GM12878 (cell line): ENCODE measurements around the gene GALNT12. TPM values are rescaled to one million over a fixed set of nuclear protein-coding genes. Genes with fewer than 3 reads are reported as not detected.

Source experiments
- ATAC-seq: fragments of 200-7000 bp; cut with Tn5 transposase; 3 replicates; pipeline ENCODE4 v1.9.1; 2020; ENCODE audit warnings: mild to moderate bottlenecking, moderate library complexity
- BruUV-seq: library from RNA; stranded (reverse); fragments of 400-500 nt; replicated peaks from 2 replicates; lab custom pipeline; 2021; lab: Mats Ljungman, UMichigan
- CTCF ChIA-PET: fragments of 300-600 bp; sonication (Branson Sonifier 250); formaldehyde crosslinking; extraction: SDS; loops from one replicate; lab custom pipeline; 2021; ENCODE audit warnings: inconsistent platforms; lab: Yijun Ruan, JAX
- POLR2A ChIA-PET: fragments of 350-600 bp; formaldehyde crosslinking; extraction: SDS; loops from one replicate; lab custom pipeline; 2021; ENCODE audit warnings: inconsistent platforms; lab: Charles Lee
- RAD21 ChIA-PET: fragments of 300-600 bp; sonication (Branson Sonifier 250); formaldehyde crosslinking; loops from one replicate; lab custom pipeline; 2023; ENCODE audit warnings: antibody characterized with exemption; ENCODE audit not compliant: unreplicated experiment; lab: Charles Lee
- SMC1A ChIA-PET: fragments of 300-600 bp; sonication (Branson Sonifier 250); formaldehyde crosslinking; loops from one replicate; lab custom pipeline; 2023; ENCODE audit not compliant: unreplicated experiment, uncharacterized antibody; lab: Charles Lee
- DNase-seq: peaks from one replicate; pipeline ENCODE4 v3.0.0-alpha.2; 2011; ENCODE audit warnings: low read depth, low spot score
- FAIRE-seq: peaks from 3 replicates; lab custom pipeline; 2011; peaks lifted over from hg19 to GRCh38; lab: Jason Lieb, UNC
- H2AFZ ChIP-seq: 2 replicates; pipeline ENCODE4 v1.6.0; 2011; ENCODE audit warnings: low read depth, low read length, control low read depth; ENCODE audit not compliant: control insufficient read depth
- H3K27ac ChIP-seq: 2 replicates; pipeline ENCODE4 v1.5.1; 2011; ENCODE audit warnings: control low read depth; ENCODE audit not compliant: control insufficient read depth, insufficient read depth
- H3K27me3 ChIP-seq, 2 experiments: replicated peaks in 1 of 2; 2 replicates each; pipeline versions ENCODE4 v1.6.0 to v1.6.1; 2011; ENCODE audit warnings: low read length in 1 of 2; ENCODE audit not compliant: control insufficient read depth in 2 of 2, insufficient read depth in 2 of 2
- H3K36me3 ChIP-seq, 2 experiments: 2 replicates each; pipeline ENCODE4 v1.5.1; 2011; ENCODE audit warnings: low read length in 1 of 2; ENCODE audit not compliant: control insufficient read depth in 2 of 2, insufficient read depth in 2 of 2
- H3K4me1 ChIP-seq: 2 replicates; pipeline ENCODE4 v1.6.1; 2011; ENCODE audit warnings: mild to moderate bottlenecking, low read length, moderate library complexity, mixed read lengths; ENCODE audit not compliant: control insufficient read depth, insufficient read depth
- H3K4me2 ChIP-seq: 2 replicates; pipeline ENCODE4 v1.6.0; 2011; ENCODE audit warnings: control low read depth; ENCODE audit not compliant: control insufficient read depth, insufficient read depth
- H3K4me3 ChIP-seq: fragments of 200-600 bp; sonication (generic); 2 replicates; pipeline ENCODE4 v1.5.1; 2016
- H3K79me2 ChIP-seq: 2 replicates; pipeline ENCODE4 v1.6.0; 2011; ENCODE audit warnings: low read length; ENCODE audit not compliant: control insufficient read depth, insufficient read depth
- H3K9ac ChIP-seq: 2 replicates; pipeline ENCODE4 v1.8.0; 2011; ENCODE audit warnings: low read length, control low read depth, mixed read lengths; ENCODE audit not compliant: control insufficient read depth, insufficient read depth
- H3K9me3 ChIP-seq: replicated peaks from 3 replicates; pipeline ENCODE4 v1.5.1; 2011; ENCODE audit warnings: mild to moderate bottlenecking, low read length; ENCODE audit not compliant: control insufficient read depth, insufficient read depth
- H4K20me1 ChIP-seq: 2 replicates; pipeline ENCODE4 v1.6.0; 2011; ENCODE audit not compliant: control insufficient read depth, insufficient read depth
- CBFB ChIP-seq: IDR thresholded peaks from 2 replicates; pipeline ENCODE4 v1.6.1; 2016; ENCODE audit warnings: antibody characterized with exemption, low read depth
- JUND ChIP-seq: IDR thresholded peaks from 2 replicates; pipeline ENCODE4 v1.6.1; 2012; ENCODE audit warnings: low read depth, mild to moderate bottlenecking, low read length, improper control_type of control experiment, moderate library complexity
- KDM1A ChIP-seq: fragments of 200-600 bp; sonication (generic); IDR thresholded peaks from 2 replicates; pipeline ENCODE4 v1.6.1; 2016; ENCODE audit warnings: borderline replicate concordance
- MXI1 ChIP-seq: fragments of 150-350 bp; IDR thresholded peaks from 2 replicates; pipeline ENCODE4 v1.6.1; 2011; ENCODE audit warnings: low read depth, mild to moderate bottlenecking, inconsistent platforms, low read length, improper control_type of control experiment
- SREBF1 ChIP-seq: IDR thresholded peaks from 2 replicates; pipeline ENCODE4 v1.6.1; 2012; ENCODE audit warnings: mild to moderate bottlenecking, low read length
- USF2 ChIP-seq: IDR thresholded peaks from 2 replicates; pipeline ENCODE4 v1.6.1; 2011; ENCODE audit warnings: low read depth, low read length, improper control_type of control experiment, borderline replicate concordance
- ZBTB33 ChIP-seq: fragments of 450-650 bp; IDR thresholded peaks from 2 replicates; pipeline ENCODE4 v1.6.1; 2017; ENCODE audit warnings: mild to moderate bottlenecking
- ZNF384 ChIP-seq: IDR thresholded peaks from 2 replicates; pipeline ENCODE4 v1.6.1; 2012; ENCODE audit warnings: low read depth, mild to moderate bottlenecking, low read length, improper control_type of control experiment, borderline replicate concordance
- WGBS: methylation state at CpG from one replicate; pipeline ENCODE4 v1.1.6; 2016; ENCODE audit warnings: low lambda C conversion rate; ENCODE audit not compliant: insufficient replicate concordance, insufficient coverage; ENCODE audit errors: missing lambda C conversion rate; 5-methylcytosine and 5-hydroxymethylcytosine counted together
- in situ Hi-C: fragments of 300-500 bp; cut with MboI; formaldehyde crosslinking; loops from 9 replicates; pipeline ENCODE4 v1.14.3; 2018; ENCODE audit warnings: mixed read lengths
- intact Hi-C: fragments of 100-400 bp; cut with micrococcal nuclease; formaldehyde crosslinking; loops from one replicate; pipeline ENCODE4 v1.14.2; 2022; ENCODE audit not compliant: unreplicated experiment
- polyA plus RNA-seq, 11 experiments: library from polyadenylated mRNA; depleted of rRNA in 4 of 11; unstranded in 6 of 11; stranded (reverse) in 5 of 11; fragments of >200 nt; fragmentation: Nextera tagmentation in 4 of 11; fragmentation: Illumina TruSeq in 1 of 11; extraction: Ambion mirVana in 4 of 11; extraction: Trizol in 1 of 11; gene quantifications; 1 replicate in 1 of 11; 2 replicates in 10 of 11; pipeline versions ENCODE4 v1.2.1 to v1.2.3, GENCODE V29; 2011 to 2016; ENCODE audit warnings: inconsistent platforms in 2 of 11, missing spikeins in 2 of 11, low read depth in 1 of 11
- total RNA-seq, 4 experiments: library from RNA; depleted of rRNA in 3 of 4; stranded (reverse); fragments of >200 nt in 3 of 4; fragmentation: Illumina TruSeq in 1 of 4; extraction: Trizol in 1 of 4; gene quantifications; 2 replicates each; pipeline versions ENCODE4 v1.2.1 to v1.2.3, GENCODE V29; 2013 to 2021

GALNT12 gene
- total and polyA plus RNA-seq, 10 of the 15 experiments (the other 5 are each of a cell fraction or from before 2014, with no cell fraction given), result 0.13 to 5.3 (median 3.2) TPM

GRCh38 chr9:98819231-98819630 is 11.8 kb downstream of the GALNT12 start:
- no TSS peak for BruUV-seq
- H3K9me3 ChIP-seq, result no peaks in the 10 kb centered on the region
- DNase-seq, result no peak
- no peaks in the 10 kb centered on the region for H4K20me1 ChIP-seq
- H3K27me3 ChIP-seq, result no peaks in the 10 kb centered on the region
- in situ Hi-C loops (no loop called here), intact Hi-C loops (no loop called here)
- no peak overlapping the region for H2AFZ ChIP-seq
- TF ChIP-seq ZNF384 (no peak), ZBTB33 (no peak), MXI1 (no peak), CBFB (no peak), USF2 (no peak), JUND (no peak), KDM1A (no peak), SREBF1 (no peak)
- H3K36me3 ChIP-seq, result no peaks in the 10 kb centered on the region
- H3K27ac ChIP-seq, result no peak overlapping the region
- POLR2A ChIA-PET, result no interaction called here
- SMC1A ChIA-PET, result no interaction called here
- 26% methylated on average over 3 of the region's 3 CpGs for WGBS
- no peak for FAIRE-seq
- no peak overlapping the region for H3K4me2 ChIP-seq
- no peak overlapping the region for H3K4me3 ChIP-seq
- RAD21 ChIA-PET, result no interaction called here
- no peaks in the 10 kb centered on the region for H3K79me2 ChIP-seq
- H3K4me1 ChIP-seq, result no peaks in the 10 kb centered on the region
- H3K9ac ChIP-seq, result no peak overlapping the region
- ATAC-seq, result no peak
- CTCF ChIA-PET, result no interaction called here
